ENCODE results near the gene EIF4E1B. TPM values are rescaled to one million over a fixed set of nuclear protein-coding genes. Genes with fewer than 3 reads are reported as not detected.
A peak's percentile ranks its signal among the peaks of the same experiment; 100 is the strongest.
"Not testable (repeated sequence)": the region's sequence is repeated elsewhere in the genome, so short reads cannot be mapped to it uniquely, and the experiment has no call there.

Gene EIF4E1B
- total RNA-seq, 4 donors from 2014 or later: not detected

- Histone ChIP-seq H3K27me3 (peaks cover 0 to 2% (median 2%) of the 10 kb centered on the region in 3 donors), H3K27ac (no peak overlapping the region), H3K4me1 (no peaks in the 10 kb centered on the region), H3K9me3 (no peaks in the 10 kb centered on the region), H3K4me3 (no peak overlapping the region), H3K36me3 (no peaks in the 10 kb centered on the region)
- intact Hi-C loops (cut with DNase I; ENCODE audit: low total_unique reads): no loop called here
- in situ Hi-C loops (cut with MboI; ENCODE audit: low sequenced_read_pairs in 4 of 4): no loop called here
- DNase-seq: no peak
- TF ChIP-seq POLR2A (IDR thresholded peaks at IDR 0.05): no peak
- TF ChIP-seq CTCF (IDR thresholded peaks at IDR 0.05 in 4 of 5, conservative IDR thresholded peaks at IDR 0.05 in 1 of 5): peak in 2 of 5 experiments; percentile 24 to 31
- peak; percentile 45 to 46 for ATAC-seq
These were observed 33.6 kb upstream of the EIF4E1B start for GRCh38 chr5:176596689-176597416.

DNA sequence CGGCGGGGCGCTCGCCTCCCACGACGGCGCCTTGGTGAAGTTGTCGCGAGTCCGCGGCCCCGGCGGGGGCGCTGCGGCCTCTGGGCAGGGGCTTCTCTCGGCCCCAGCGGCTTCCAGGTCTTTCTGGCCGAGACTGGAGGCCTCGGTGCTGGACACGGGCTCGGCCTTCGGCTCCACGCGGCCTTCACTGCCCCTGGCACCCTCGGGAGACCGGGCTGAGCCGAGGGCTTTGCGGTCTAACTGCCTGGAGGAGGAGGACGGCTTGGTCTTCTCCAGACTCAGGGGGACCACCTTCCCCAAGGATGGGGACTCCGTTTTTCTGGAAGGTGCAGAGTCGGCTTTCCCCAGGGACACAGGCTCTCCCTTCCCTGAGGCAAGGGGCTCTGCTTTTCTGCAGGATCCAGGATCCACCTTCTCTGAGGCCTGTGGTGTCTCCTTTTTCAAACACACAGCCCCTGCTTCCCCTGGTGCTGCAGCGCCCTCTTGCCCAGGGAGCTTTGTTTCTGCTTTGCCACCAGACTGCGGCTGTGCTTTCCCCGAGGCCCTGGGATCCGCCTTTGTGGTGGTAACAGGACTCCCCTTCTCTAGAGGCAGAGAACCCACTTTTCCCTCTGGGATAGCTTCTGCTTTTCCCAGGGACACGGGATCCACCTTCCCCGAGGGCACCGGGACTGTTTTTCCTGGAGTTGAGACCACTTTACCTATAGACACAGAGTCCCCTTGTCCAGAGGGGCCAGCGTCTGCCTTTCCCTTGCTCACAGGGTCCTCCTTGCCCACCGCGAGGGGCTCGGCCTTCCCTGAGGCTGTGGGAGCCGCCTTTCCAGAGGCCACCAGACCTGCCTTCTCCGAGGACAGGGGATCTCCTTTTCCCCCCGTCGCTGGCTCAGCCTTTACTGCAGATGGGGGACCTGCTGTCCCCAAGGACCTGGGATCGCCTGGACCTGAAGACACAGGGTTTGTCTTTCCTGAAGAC, 32.8 kb upstream of the EIF4E1B start:
- no peaks in the 10 kb centered on the region for H3K36me3 ChIP-seq
- H3K9me3 ChIP-seq: no peaks in the 10 kb centered on the region
- TF ChIP-seq CTCF (IDR thresholded peaks at IDR 0.05 in 4 of 5, conservative IDR thresholded peaks at IDR 0.05 in 1 of 5): no peak
- TF ChIP-seq POLR2A (IDR thresholded peaks at IDR 0.05): no peak
- no peaks in the 10 kb centered on the region for H3K4me1 ChIP-seq
- DNase-seq: no peak
- H3K4me3 ChIP-seq: no peak overlapping the region
- in situ Hi-C loops (cut with MboI; ENCODE audit: low sequenced_read_pairs in 4 of 4): no loop called here
- no peak for ATAC-seq
- H3K27me3 ChIP-seq: peaks cover 0 to 2% (median 2%) of the 10 kb centered on the region in 3 donors
- H3K27ac ChIP-seq: no peak overlapping the region
- intact Hi-C loops (cut with DNase I; ENCODE audit: low total_unique reads): no loop called here

- in situ Hi-C loops (cut with MboI; ENCODE audit: low sequenced_read_pairs in 4 of 4); ATAC-seq; intact Hi-C loops (cut with DNase I; ENCODE audit: low total_unique reads); H3K4me3 ChIP-seq; H3K4me1 ChIP-seq; H3K27me3 ChIP-seq; H3K36me3 ChIP-seq; DNase-seq; H3K9me3 ChIP-seq; H3K27ac ChIP-seq: not testable (repeated sequence)
These were observed 30.6 kb upstream of the EIF4E1B start for GRCh38 chr5:176599749-176600430.

GRCh38 chr5:176601901-176602482, 28.5 kb upstream of the EIF4E1B start:
- H3K4me1 ChIP-seq: no peaks in the 10 kb centered on the region
- intact Hi-C loops (cut with DNase I; ENCODE audit: low total_unique reads) (no loop called here), in situ Hi-C loops (cut with MboI; ENCODE audit: low sequenced_read_pairs in 4 of 4) (no loop called here)
- H3K4me3 ChIP-seq: no peak overlapping the region
- no peak overlapping the region for H3K27ac ChIP-seq
- H3K9me3 ChIP-seq: no peaks in the 10 kb centered on the region
- H3K27me3 ChIP-seq: peaks cover 0 to 2% (median 0%) of the 10 kb centered on the region in 3 donors
- H3K36me3 ChIP-seq: no peaks in the 10 kb centered on the region
- TF ChIP-seq CTCF (IDR thresholded peaks at IDR 0.05 in 4 of 5, conservative IDR thresholded peaks at IDR 0.05 in 1 of 5) (no peak), POLR2A (IDR thresholded peaks at IDR 0.05) (no peak)
- DNase-seq (no peak), ATAC-seq (no peak)
